H1 (cell line): ENCODE results near the gene EIF2B2. TPM values are rescaled to one million over a fixed set of nuclear protein-coding genes. Genes with fewer than 3 reads are reported as not detected.

Experiments used
- CTCF ChIA-PET: fragments of 300-600 bp; sonication (Branson Sonifier 250); formaldehyde crosslinking; loops from one replicate; lab custom pipeline; 2021; ENCODE audit not compliant: partially characterized antibody; lab: Charles Lee
- POLR2A ChIA-PET: fragments of 300-600 bp; sonication (Branson Sonifier 250); formaldehyde crosslinking; loops from one replicate; lab custom pipeline; 2021; ENCODE audit warnings: inconsistent platforms; ENCODE audit not compliant: partially characterized antibody; lab: Charles Lee
- DNase-seq, 2 experiments: peaks; one replicate each; pipeline versions ENCODE4 v3.0.0 to v3.0.0-alpha.2; 2010 to 2022; ENCODE audit warnings: low spot score in 2 of 2, low read depth in 1 of 2, mixed read lengths in 1 of 2
- FAIRE-seq: peaks from 2 replicates; lab custom pipeline; 2011; peaks lifted over from hg19 to GRCh38; lab: Jason Lieb, UNC
- H2AFZ ChIP-seq: 2 replicates; pipeline ENCODE4 v1.8.1; 2012; ENCODE audit warnings: low read length, inconsistent platforms
- H2AK5ac ChIP-seq: 2 replicates; pipeline ENCODE4 v1.6.1; 2013; ENCODE audit warnings: low read depth, low read length
- H2BK120ac ChIP-seq: replicated peaks from 2 replicates; pipeline ENCODE3; 2013; ENCODE audit warnings: low read depth, low read length, inconsistent platforms
- H2BK12ac ChIP-seq: 2 replicates; pipeline ENCODE4 v1.6.1; 2013; ENCODE audit warnings: low read depth, low read length
- H2BK15ac ChIP-seq: 2 replicates; pipeline ENCODE4 v1.6.1; 2013; ENCODE audit warnings: low read length
- H2BK20ac ChIP-seq: 2 replicates; pipeline ENCODE4 v1.6.1; 2013; ENCODE audit warnings: low read length
- H2BK5ac ChIP-seq: 2 replicates; pipeline ENCODE4 v1.6.1; 2013; ENCODE audit warnings: low read depth, low read length
- H3K14ac ChIP-seq: 2 replicates; pipeline ENCODE4 v1.6.1; 2013; ENCODE audit warnings: inconsistent platforms; ENCODE audit not compliant: insufficient read length
- H3K18ac ChIP-seq: 2 replicates; pipeline ENCODE4 v1.6.1; 2013; ENCODE audit warnings: low read length; ENCODE audit errors: extremely low read depth
- H3K23ac ChIP-seq: 2 replicates; pipeline ENCODE4 v1.6.1; 2013; ENCODE audit warnings: inconsistent platforms; ENCODE audit not compliant: insufficient read length
- H3K23me2 ChIP-seq: 2 replicates; pipeline ENCODE4 v1.6.1; 2013; ENCODE audit warnings: low read depth, low read length
- H3K27ac ChIP-seq: 2 replicates; pipeline ENCODE4 v1.6.1; 2011; ENCODE audit warnings: low read depth, low read length, inconsistent platforms
- H3K27me3 ChIP-seq, 4 experiments: replicated peaks in 1 of 4; 1 replicate in 1 of 4; 2 replicates in 3 of 4; pipeline versions ENCODE4 v1.6.1 to v1.8.1; 2011 to 2013; ENCODE audit warnings: low read length in 3 of 4, mild to moderate bottlenecking in 3 of 4, inconsistent platforms in 2 of 4, mixed read lengths in 2 of 4, moderate library complexity in 1 of 4; ENCODE audit not compliant: control insufficient read depth in 3 of 4, insufficient read depth in 3 of 4; ENCODE audit errors: extremely low read depth in 1 of 4
- H3K36me3 ChIP-seq, 4 experiments: 2 replicates each; pipeline versions ENCODE4 v1.6.1 to v1.8.1; 2011 to 2013; ENCODE audit warnings: mild to moderate bottlenecking in 4 of 4, low read length in 3 of 4, moderate library complexity in 2 of 4, control low read depth in 1 of 4, inconsistent platforms in 1 of 4; ENCODE audit not compliant: insufficient read depth in 4 of 4, control insufficient read depth in 2 of 4
- H3K4ac ChIP-seq: replicated peaks from 2 replicates; pipeline ENCODE3; 2013; ENCODE audit warnings: low read length, low read depth, mixed read lengths, inconsistent platforms; ENCODE audit not compliant: insufficient read length
- H3K4me1 ChIP-seq, 4 experiments: replicated peaks in 1 of 4; 1 replicate in 1 of 4; 2 replicates in 3 of 4; pipeline versions ENCODE4 v1.6.1 to v1.8.1; 2011 to 2013; ENCODE audit warnings: low read length in 3 of 4, inconsistent platforms in 2 of 4, mixed read lengths in 1 of 4; ENCODE audit not compliant: insufficient read depth in 4 of 4, control insufficient read depth in 3 of 4
- H3K4me2 ChIP-seq, 2 experiments: 2 replicates each; pipeline versions ENCODE4 v1.6.1 to v1.8.1; 2011 to 2013; ENCODE audit warnings: low read depth in 2 of 2, low read length in 2 of 2, control low read depth in 1 of 2, inconsistent platforms in 1 of 2, mild to moderate bottlenecking in 1 of 2; ENCODE audit not compliant: insufficient read depth in 1 of 2
- H3K4me3 ChIP-seq, 4 experiments: fragments of 200-600, 300-600 bp in 1 of 4; sonication (generic), shearing (Covaris generic), sonication (Bioruptor Twin) in 1 of 4; 2 replicates each; pipeline versions ENCODE4 v1.5.1 to v1.8.1; 2011 to 2016; ENCODE audit warnings: low read length in 4 of 4, low read depth in 3 of 4, control low read depth in 2 of 4, inconsistent platforms in 2 of 4, mild to moderate bottlenecking in 2 of 4, mixed read lengths in 1 of 4, moderate library complexity in 1 of 4; ENCODE audit not compliant: insufficient read depth in 2 of 4; ENCODE audit errors: extremely low read depth in 1 of 4
- H3K56ac ChIP-seq: replicated peaks from 2 replicates; pipeline ENCODE3; 2013; ENCODE audit warnings: low read depth, mild to moderate bottlenecking, mixed read lengths, low read length, inconsistent platforms; ENCODE audit not compliant: insufficient read length
- H3K79me1 ChIP-seq: 2 replicates; pipeline ENCODE4 v1.6.1; 2013; ENCODE audit warnings: low read depth, low read length, control low read depth
- H3K79me2 ChIP-seq, 2 experiments: 2 replicates each; pipeline versions ENCODE4 v1.6.1 to v1.8.1; 2012 to 2013; ENCODE audit warnings: low read length in 2 of 2, mild to moderate bottlenecking in 2 of 2, inconsistent platforms in 1 of 2; ENCODE audit not compliant: insufficient read depth in 2 of 2, control insufficient read depth in 1 of 2
- H3K9ac ChIP-seq, 4 experiments: replicated peaks in 1 of 4; 1 replicate in 1 of 4; 2 replicates in 3 of 4; pipeline versions ENCODE4 v1.6.1 to v1.8.1; 2011 to 2013; ENCODE audit warnings: low read depth in 3 of 4, low read length in 3 of 4, control low read depth in 2 of 4, mild to moderate bottlenecking in 2 of 4, moderate library complexity in 2 of 4, inconsistent platforms in 1 of 4; ENCODE audit errors: extremely low read depth in 1 of 4
- H3K9me3 ChIP-seq, 2 experiments: 2 replicates each; pipeline versions ENCODE4 v1.6.1 to v1.8.1; 2012 to 2013; ENCODE audit warnings: mild to moderate bottlenecking in 2 of 2, moderate library complexity in 2 of 2, control low read depth in 1 of 2, inconsistent platforms in 1 of 2, low read depth in 1 of 2, low read length in 1 of 2, mixed read lengths in 1 of 2; ENCODE audit not compliant: insufficient read depth in 2 of 2
- H4K20me1 ChIP-seq, 2 experiments: replicated peaks in 1 of 2; 2 replicates each; pipeline versions ENCODE3 to v1.8.1; 2011 to 2013; ENCODE audit warnings: inconsistent platforms in 2 of 2, low read length in 2 of 2, mild to moderate bottlenecking in 1 of 2; ENCODE audit not compliant: insufficient read depth in 2 of 2, control insufficient read depth in 1 of 2
- H4K5ac ChIP-seq: 2 replicates; pipeline ENCODE4 v1.6.1; 2013; ENCODE audit warnings: low read length, low read depth, mixed read lengths, inconsistent platforms; ENCODE audit not compliant: insufficient read length
- H4K8ac ChIP-seq: 2 replicates; pipeline ENCODE4 v1.8.0; 2013; ENCODE audit warnings: mild to moderate bottlenecking, moderate library complexity, low read length, inconsistent platforms; ENCODE audit not compliant: insufficient read depth; ENCODE audit errors: extremely low read depth
- H4K91ac ChIP-seq: replicated peaks from 2 replicates; pipeline ENCODE3; 2013; ENCODE audit warnings: low read length, mixed read lengths, inconsistent platforms; ENCODE audit not compliant: insufficient read length
- HDAC2 ChIP-seq, 2 experiments: fragments of 300-600 bp in 1 of 2; sonication (generic) in 1 of 2; IDR thresholded peaks; 2 replicates each; pipeline ENCODE4 v1.6.1; 2011 to 2012; ENCODE audit warnings: low read depth in 2 of 2, low read length in 2 of 2, mild to moderate bottlenecking in 2 of 2, moderate library complexity in 2 of 2, borderline replicate concordance in 1 of 2, inconsistent platforms in 1 of 2
- POLR2AphosphoS5 ChIP-seq: IDR thresholded peaks from 2 replicates; pipeline ENCODE4 v1.6.1; 2011; ENCODE audit warnings: low read depth, low read length
- RXRA ChIP-seq: IDR thresholded peaks from 2 replicates; pipeline ENCODE4 v1.6.1; 2011; ENCODE audit warnings: low read depth, mild to moderate bottlenecking, low read length, moderate library complexity; ENCODE audit not compliant: insufficient read depth
- SP1 ChIP-seq: IDR thresholded peaks from 2 replicates; pipeline ENCODE4 v1.6.1; 2011; ENCODE audit warnings: low read depth, low read length
- TAF1 ChIP-seq: IDR thresholded peaks from 2 replicates; pipeline ENCODE4 v1.6.1; 2011; ENCODE audit warnings: mild to moderate bottlenecking, low read depth, low read length
- WGBS, 2 experiments: shearing (Covaris generic) in 1 of 2; methylation state at CpG; one replicate each; pipeline versions ENCODE4 v1.1.6 to v1.1.7; 2013 to 2015; ENCODE audit warnings: low lambda C conversion rate in 2 of 2, mixed read lengths in 2 of 2, inconsistent platforms in 1 of 2, low coverage in 1 of 2, missing lambda C conversion rate in 1 of 2; ENCODE audit not compliant: insufficient replicate concordance in 2 of 2, insufficient coverage in 1 of 2, insufficient read length in 1 of 2; ENCODE audit errors: extremely low coverage in 1 of 2, missing lambda C conversion rate in 1 of 2; 5-methylcytosine and 5-hydroxymethylcytosine counted together
- polyA plus RNA-seq, 7 experiments: library from polyadenylated mRNA; depleted of rRNA in 3 of 7; stranded (reverse) in 5 of 7; unstranded in 2 of 7; fragments of >200 nt in 5 of 7; fragments of 200-250 nt in 2 of 7; gene quantifications; 1 replicate in 5 of 7; 2 replicates in 1 of 7; 4 replicates in 1 of 7; pipeline versions ENCODE4 v1.2.1 to v1.2.3, GENCODE V29; 2011 to 2013; ENCODE audit warnings: missing spikeins in 2 of 7, mixed read lengths in 2 of 7
- total RNA-seq: library from RNA; stranded (reverse); fragmentation: NEBNext Ultra II Directional; extraction: Animal tissue kit (Norgen Biotek cat#: 25700); gene quantifications from 2 replicates; pipeline ENCODE4 v1.2.1, GENCODE V29; 2021

The EIF2B2 gene
- total and polyA plus RNA-seq, 2 of the 8 experiments (the other 6 are each of a cell fraction or from before 2014, with no cell fraction given): 42.6 to 79.9 TPM

DNA sequence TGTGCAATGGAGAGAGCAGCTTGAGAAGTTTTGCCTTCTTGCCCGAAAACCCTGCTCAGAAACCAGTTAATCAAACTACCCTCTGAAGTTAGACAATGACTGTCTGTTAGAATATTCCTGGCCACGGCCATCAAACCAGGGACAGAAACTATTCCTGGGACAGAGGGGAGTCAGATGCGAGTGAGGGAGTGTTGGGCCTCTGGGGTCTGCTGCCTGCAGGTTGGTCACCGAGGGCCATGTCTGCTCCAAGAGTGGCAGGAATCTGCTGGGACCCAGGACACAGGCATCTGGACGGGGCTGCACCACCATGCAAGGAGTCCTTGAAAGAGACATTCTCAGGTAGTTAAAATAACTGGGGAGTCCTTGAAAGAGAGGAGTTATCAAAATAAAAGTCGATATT lies 16.9 kb upstream of the EIF2B2 start:
- H3K4ac ChIP-seq: no peak overlapping the region
- CTCF ChIA-PET: interaction anchor here (1.0 to 2.1 kb wide), 4 partner anchors 28 to 103 kb away, joined by 3 to 9 read pairs (median 3); no protein-coding TSS in a partner anchor

More for the DNA sequence above, 16.9 kb upstream of the EIF2B2 start:
- no peaks in the 10 kb centered on the region for H4K20me1 ChIP-seq
- H3K4me3 ChIP-seq: no peak overlapping the region
- no peaks in the 10 kb centered on the region for H3K36me3 ChIP-seq
- H3K27me3 ChIP-seq: no peaks in the 10 kb centered on the region
- no peak overlapping the region for H3K18ac ChIP-seq
- TF ChIP-seq TAF1 (no peak), HDAC2 (IDR thresholded peaks at IDR 0.05; ENCODE audit: borderline replicate concordance in 1 of 2, low read depth in 2 of 2, low read length in 2 of 2) (no peak), RXRA (no peak), SP1 (no peak), POLR2AphosphoS5 (no peak)
- TF ChIP-seq, all 59 proteins: peak for 0
- 94% methylated on average over 6 of the region's 6 CpGs; no CpG with 5 or more reads in 1 of the 2 experiments for WGBS, 2 experiments
- H4K91ac ChIP-seq: no peak overlapping the region
- POLR2A ChIA-PET: no interaction called here
- DNase-seq (no peak), FAIRE-seq (no peak)
- no peaks in the 10 kb centered on the region for H3K79me2 ChIP-seq
- H2AFZ ChIP-seq: no peak overlapping the region
- H3K27ac ChIP-seq: no peak overlapping the region
- H2BK120ac ChIP-seq: no peak overlapping the region
- H3K4me2 ChIP-seq: no peak overlapping the region
- no peaks in the 10 kb centered on the region for H3K9me3 ChIP-seq
- no peak overlapping the region for H2BK20ac ChIP-seq
- no peak overlapping the region for H2BK12ac ChIP-seq
- H2BK5ac ChIP-seq: no peak overlapping the region
- H3K79me1 ChIP-seq: no peaks in the 10 kb centered on the region
- H2AK5ac ChIP-seq: no peak overlapping the region
- peaks cover 2 to 14% (median 12%) of the 10 kb centered on the region in 4 experiments; a peak in 6 of 7 replicates for H3K4me1 ChIP-seq
- H4K5ac ChIP-seq: no peak overlapping the region
- no peaks in the 10 kb centered on the region for H3K23me2 ChIP-seq
- H3K9ac ChIP-seq: no peak overlapping the region
- H3K14ac ChIP-seq: no peak overlapping the region
- no peak overlapping the region for H2BK15ac ChIP-seq
- no peak overlapping the region for H3K23ac ChIP-seq
- no peak overlapping the region for H3K56ac ChIP-seq
- no peak overlapping the region for H4K8ac ChIP-seq
